Psoas muscle (tissue), 8 donors: ENCODE measurements around the gene UTP3. TPM values are rescaled to one million over a fixed set of nuclear protein-coding genes. Genes with fewer than 3 reads are reported as not detected.
A peak's percentile ranks its signal among the peaks of the same experiment; 100 is the strongest.
"Not testable (repeated sequence)": the region's sequence is repeated elsewhere in the genome, so short reads cannot be mapped to it uniquely, and the experiment has no call there.

Experiments used
- ATAC-seq, 4 donors: fragments of 200-7000 bp; cut with Tn5 transposase; one replicate each; pipeline ENCODE4 v1.9.1; 2020; ENCODE audit warnings: moderate library complexity in 3 of 4, mild to moderate bottlenecking in 2 of 4
- DNase-seq, 2 donors: peaks; one replicate each; pipeline ENCODE4 v3.0.0-alpha.2; 2020
- H3K27ac ChIP-seq: fragments of 200-600 bp; one replicate; pipeline ENCODE4 v1.8.0; 2022
- H3K27me3 ChIP-seq, 3 donors: fragments of 200-600 bp in 1 of 3; one replicate each; pipeline versions ENCODE4 v1.6.1 to v1.8.0; 2013 to 2022; ENCODE audit warnings: low read length in 2 of 3, mild to moderate bottlenecking in 2 of 3, moderate library complexity in 1 of 3; ENCODE audit not compliant: insufficient read depth in 3 of 3
- H3K36me3 ChIP-seq, 2 donors: fragments of 200-600 bp in 1 of 2; one replicate each; pipeline versions ENCODE4 v1.6.1 to v1.8.0; 2013 to 2022; ENCODE audit warnings: low read depth in 1 of 2, mild to moderate bottlenecking in 1 of 2, moderate library complexity in 1 of 2; ENCODE audit not compliant: insufficient read depth in 1 of 2
- H3K4me1 ChIP-seq: fragments of 200-600 bp; one replicate; pipeline ENCODE4 v1.8.0; 2022
- H3K4me3 ChIP-seq: fragments of 200-600 bp; one replicate; pipeline ENCODE4 v1.8.0; 2022; ENCODE audit warnings: mild to moderate bottlenecking
- H3K9me3 ChIP-seq: fragments of 200-600 bp; one replicate; pipeline ENCODE4 v1.8.0; 2022
- CTCF ChIP-seq: fragments of 200-600 bp; IDR thresholded peaks from one replicate; pipeline ENCODE4 v1.8.0; 2022; ENCODE audit warnings: antibody characterized with exemption
- WGBS, 3 donors: extraction: QIAGEN DNeasy Blood & Tissue Kit; methylation state at CpG; one replicate each; pipeline versions ENCODE4 v1.1.6 to v1.1.7; 2013; 5-methylcytosine and 5-hydroxymethylcytosine counted together
- intact Hi-C, 2 donors: fragments of 100-400 bp; cut with DNase I; formaldehyde crosslinking; loops; one replicate each; pipeline versions ENCODE4 v1.11.0 to v1.14.2; 2022
- polyA plus RNA-seq, 3 donors: library from polyadenylated mRNA; stranded (reverse); fragments of 200-250 nt; gene quantifications; one replicate each; pipeline ENCODE4 v1.2.3, GENCODE V29; 2013
- total RNA-seq, 4 donors: library from RNA; stranded (reverse); fragmentation: NEBNext Ultra II Directional in 2 of 4; extraction: Animal tissue kit (Norgen Biotek cat#: 25700) in 2 of 4; gene quantifications; one replicate each; pipeline versions ENCODE4 v1.2.1 to v1.2.4, GENCODE V29; 2021 to 2023
- donor health status: healthy with polysubstance abuse.
- donor health status: DM: no; HTN: no; CAD: no; lungs with moderate emphysema.
- donor health status: Bipolar disorder and iron deficiency.
- donor health status: healthy.
- donor health status: DM: yes; HTN: yes; CAD: no.
- donor health status: DM: no; HTN: no; CAD: no.
- donor health status: DM: no; HTN: no; CAD: no.
- donor health status: DM: yes; HTN: yes; CAD: no.

The UTP3 gene
- total and polyA plus RNA-seq, 7 donors, result 13.0 to 32.5 (median 22.3) TPM

GRCh38 chr4:70721747-70722146, 33.4 kb downstream of the UTP3 start, which contains the start of gene RUFY3:
RUFY3 (plus strand) TSS chr4:70721964; CDS start chr4:70722574, 610 bp downstream.
- peak within 1 kb of the TSS; percentile 57 for H3K4me3 ChIP-seq
- TF ChIP-seq CTCF, result no peak
- no peaks in the 10 kb centered on the region for H3K27me3 ChIP-seq
- no peak within 1 kb of the TSS for H3K27ac ChIP-seq
- WGBS, 3 donors, result 34 to 46% (median 38%) methylated on average over 3 of the region's 3 CpGs
- no peaks in the 10 kb centered on the region for H3K4me1 ChIP-seq
- DNase-seq, result peak in 1 of 2 donors; percentile 26
- ATAC-seq, result peak; percentile 55 to 85 (median 78)
- no peaks in the 10 kb centered on the region for H3K9me3 ChIP-seq
- intact Hi-C loops, result no loop called here
- H3K36me3 ChIP-seq, result no peaks in the 10 kb centered on the region

GRCh38 chr4:70722199-70722791, 34.0 kb downstream of the UTP3 start:
- Histone ChIP-seq H3K4me1 (no peaks in the 10 kb centered on the region), H3K36me3 (no peaks in the 10 kb centered on the region), H3K9me3 (no peaks in the 10 kb centered on the region), H3K4me3 (peak overlapping the region; percentile 57), H3K27ac (no peak overlapping the region), H3K27me3 (no peaks in the 10 kb centered on the region)
- ATAC-seq, result peak in 2 of 4 donors; percentile 58 to 68
- intact Hi-C loops, result no loop called here
- DNase-seq, result peak in 1 of 2 donors; percentile 24
- no peak for TF ChIP-seq CTCF
- 46 to 61% (median 51%) methylated on average over 7 of the region's 7 CpGs for WGBS, 3 donors

GRCh38 chr4:70724463-70724862, 36.1 kb downstream of the UTP3 start:
- 96 to 98% (median 98%) methylated on average over 3 of the region's 3 CpGs for WGBS, 3 donors
- no peak for DNase-seq
- intact Hi-C loops, result no loop called here
- H3K4me1 ChIP-seq, result no peaks in the 10 kb centered on the region
- no peaks in the 10 kb centered on the region for H3K27me3 ChIP-seq
- H3K27ac ChIP-seq, result no peak overlapping the region
- ATAC-seq, result no peak
- H3K4me3 ChIP-seq, result no peak overlapping the region
- peaks cover 0 to 4% of the 10 kb centered on the region in 2 donors for H3K36me3 ChIP-seq
- no peaks in the 10 kb centered on the region for H3K9me3 ChIP-seq
- TF ChIP-seq CTCF, result no peak

DNA sequence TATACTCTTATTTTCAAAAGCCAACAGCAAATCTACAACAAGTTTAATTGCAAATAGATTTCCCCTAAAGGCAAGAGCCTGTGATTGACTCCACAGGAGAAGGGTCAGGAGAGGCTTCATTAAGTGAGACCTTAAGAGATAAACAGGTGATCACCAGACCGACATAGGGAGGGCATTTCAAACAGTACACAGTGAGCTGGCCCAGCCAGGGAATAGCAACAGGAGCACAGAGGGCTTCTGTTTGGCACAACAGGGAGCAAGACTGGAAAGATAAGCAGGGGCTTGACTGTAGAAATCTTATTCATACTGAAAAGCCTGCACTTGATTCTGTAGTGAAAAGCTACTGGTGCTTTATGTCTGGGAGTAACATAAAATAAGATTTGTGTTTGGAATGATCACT, 37.3 kb downstream of the UTP3 start:
- Histone ChIP-seq H3K27ac (no peak overlapping the region), H3K36me3 (peaks cover 0 to 4% of the 10 kb centered on the region in 2 donors), H3K9me3 (no peaks in the 10 kb centered on the region), H3K4me3 (no peak overlapping the region), H3K27me3 (no peaks in the 10 kb centered on the region), H3K4me1 (no peaks in the 10 kb centered on the region)
- 52 to 67% (median 56%) methylated on average over 1 of the region's 1 CpG for WGBS, 3 donors
- TF ChIP-seq CTCF, result no peak
- DNase-seq (no peak), ATAC-seq (no peak)
- intact Hi-C loops, result loop anchor here in 1 of 2 donors (2.0 kb wide), 1 partner anchor 13 kb away; no protein-coding TSS in a partner anchor

- not testable (repeated sequence) for H3K27me3 ChIP-seq, ATAC-seq, H3K4me3 ChIP-seq, DNase-seq, H3K9me3 ChIP-seq, H3K36me3 ChIP-seq, H3K27ac ChIP-seq, H3K4me1 ChIP-seq
- intact Hi-C loops, result loop anchor here in 1 of 2 donors (2.0 kb wide), 1 partner anchor 14 kb away; no protein-coding TSS in a partner anchor
- 95 to 97% (median 97%) methylated on average over 11 of the region's 11 CpGs for whole genome bisulfite sequencing, 3 donors
Observed at GRCh38 chr4:70726515-70726914, 38.2 kb downstream of the UTP3 start.
